ENCODE results near the gene TOB2.
"Not testable (repeated sequence)": the region's sequence is repeated elsewhere in the genome, so short reads cannot be mapped to it uniquely, and the experiment has no call there.

TOB2 gene

DNA sequence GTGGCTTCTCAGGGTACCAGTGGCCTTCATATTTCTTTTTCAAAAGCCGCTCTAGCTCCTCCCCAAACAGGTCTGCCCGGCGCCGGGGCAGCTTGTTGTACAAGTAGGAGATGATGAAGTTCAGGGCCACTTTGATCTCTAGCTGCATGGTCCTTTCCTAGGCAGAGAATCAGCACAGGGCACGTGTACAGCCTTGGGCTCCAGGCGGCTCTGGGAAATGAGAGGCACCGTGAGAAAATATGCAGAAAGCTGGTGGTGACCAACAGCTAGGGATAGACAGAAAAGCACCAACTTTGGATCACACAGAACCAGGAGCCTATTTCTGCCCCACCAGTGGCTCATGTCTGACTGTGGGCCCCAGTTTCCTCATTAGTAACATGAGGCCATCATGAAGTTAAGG is 9.4 kb downstream of the TOB2 start:
- in situ Hi-C loops (cut with HindIII; ENCODE audit: low sequenced_read_pairs): no loop called here
- H3K4me3 ChIP-seq (ENCODE audit: low read depth, low read length): no peak overlapping the region
- DNase-seq (ENCODE audit: low read depth): no peak
- TF ChIP-seq, protein P1, sequence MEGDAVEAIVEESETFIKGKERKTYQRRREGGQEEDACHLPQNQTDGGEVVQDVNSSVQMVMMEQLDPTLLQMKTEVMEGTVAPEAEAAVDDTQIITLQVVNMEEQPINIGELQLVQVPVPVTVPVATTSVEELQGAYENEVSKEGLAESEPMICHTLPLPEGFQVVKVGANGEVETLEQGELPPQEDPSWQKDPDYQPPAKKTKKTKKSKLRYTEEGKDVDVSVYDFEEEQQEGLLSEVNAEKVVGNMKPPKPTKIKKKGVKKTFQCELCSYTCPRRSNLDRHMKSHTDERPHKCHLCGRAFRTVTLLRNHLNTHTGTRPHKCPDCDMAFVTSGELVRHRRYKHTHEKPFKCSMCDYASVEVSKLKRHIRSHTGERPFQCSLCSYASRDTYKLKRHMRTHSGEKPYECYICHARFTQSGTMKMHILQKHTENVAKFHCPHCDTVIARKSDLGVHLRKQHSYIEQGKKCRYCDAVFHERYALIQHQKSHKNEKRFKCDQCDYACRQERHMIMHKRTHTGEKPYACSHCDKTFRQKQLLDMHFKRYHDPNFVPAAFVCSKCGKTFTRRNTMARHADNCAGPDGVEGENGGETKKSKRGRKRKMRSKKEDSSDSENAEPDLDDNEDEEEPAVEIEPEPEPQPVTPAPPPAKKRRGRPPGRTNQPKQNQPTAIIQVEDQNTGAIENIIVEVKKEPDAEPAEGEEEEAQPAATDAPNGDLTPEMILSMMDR (IDR thresholded peaks at IDR 0.05; ENCODE audit: low read depth, low read length, missing control alignments): no peak

DNA sequence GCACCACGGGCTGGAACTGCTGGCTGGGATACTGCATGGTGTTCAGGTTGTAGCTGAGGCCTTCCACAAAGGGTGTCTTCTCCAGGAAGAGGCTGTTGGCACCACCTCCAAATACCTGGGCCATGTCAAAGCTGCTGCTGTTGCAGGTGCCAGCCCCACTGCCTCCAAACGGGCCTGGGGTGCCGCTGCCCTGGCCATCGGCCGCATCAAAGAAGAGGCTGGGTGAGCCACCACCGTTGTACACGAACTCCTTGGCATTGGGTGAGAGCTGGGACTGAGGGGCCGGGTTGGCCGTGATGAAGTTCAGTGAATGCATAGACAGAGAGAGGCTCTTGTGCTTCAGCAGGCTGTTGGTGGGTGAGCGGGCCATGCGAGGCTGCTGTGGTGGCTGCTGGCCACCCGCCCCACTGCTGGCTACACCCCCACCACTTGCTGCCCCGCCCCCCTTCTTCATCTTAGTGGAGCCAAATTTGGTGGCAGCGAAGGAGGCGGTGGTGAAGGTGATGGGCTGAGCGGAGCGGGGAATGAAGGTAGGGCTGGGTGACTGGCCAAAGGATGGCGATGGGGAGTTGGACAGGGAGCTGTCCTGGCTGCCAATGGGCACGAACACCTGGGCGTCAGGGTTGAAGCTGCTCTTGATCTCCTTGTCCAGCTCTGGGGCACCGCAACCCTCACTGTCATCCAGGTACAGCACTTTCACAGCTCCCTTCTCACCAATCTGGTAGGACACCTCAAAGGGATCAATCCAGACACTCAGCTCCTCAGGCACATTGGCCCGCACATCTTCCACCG is 10.1 kb downstream of the TOB2 start:
- TF ChIP-seq, protein P1 (IDR thresholded peaks at IDR 0.05; ENCODE audit: low read depth, low read length, missing control alignments): no peak
- DNase-seq (ENCODE audit: low read depth): no peak
- no peak overlapping the region for H3K4me3 ChIP-seq (ENCODE audit: low read depth, low read length)
- in situ Hi-C loops (cut with HindIII; ENCODE audit: low sequenced_read_pairs): no loop called here

DNA sequence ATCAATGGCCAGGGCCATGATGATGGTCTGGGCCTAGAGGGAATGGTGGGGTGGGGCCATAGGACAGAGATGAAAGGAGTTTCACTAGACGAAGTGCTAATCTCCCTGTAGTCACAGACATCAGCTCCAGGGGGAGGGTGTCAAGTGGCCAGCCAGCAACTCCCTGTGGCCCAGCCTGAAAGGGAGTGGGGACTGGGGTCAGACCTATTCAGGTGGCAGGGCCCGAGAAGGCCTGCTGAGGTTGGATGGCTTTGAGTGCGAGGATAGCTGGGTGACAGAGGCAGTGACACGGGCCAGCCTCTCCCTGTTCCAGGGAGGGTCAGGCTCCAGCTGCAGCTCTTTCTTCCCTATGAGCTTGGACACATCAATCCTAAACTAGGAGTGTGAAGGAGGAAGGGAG is 11.0 kb downstream of the TOB2 start:
- DNase-seq (ENCODE audit: low read depth): no peak
- H3K4me3 ChIP-seq (ENCODE audit: low read depth, low read length): no peak overlapping the region
- TF ChIP-seq, protein P1 (IDR thresholded peaks at IDR 0.05; ENCODE audit: low read depth, low read length, missing control alignments): no peak
- in situ Hi-C loops (cut with HindIII; ENCODE audit: low sequenced_read_pairs): no loop called here

DNA sequence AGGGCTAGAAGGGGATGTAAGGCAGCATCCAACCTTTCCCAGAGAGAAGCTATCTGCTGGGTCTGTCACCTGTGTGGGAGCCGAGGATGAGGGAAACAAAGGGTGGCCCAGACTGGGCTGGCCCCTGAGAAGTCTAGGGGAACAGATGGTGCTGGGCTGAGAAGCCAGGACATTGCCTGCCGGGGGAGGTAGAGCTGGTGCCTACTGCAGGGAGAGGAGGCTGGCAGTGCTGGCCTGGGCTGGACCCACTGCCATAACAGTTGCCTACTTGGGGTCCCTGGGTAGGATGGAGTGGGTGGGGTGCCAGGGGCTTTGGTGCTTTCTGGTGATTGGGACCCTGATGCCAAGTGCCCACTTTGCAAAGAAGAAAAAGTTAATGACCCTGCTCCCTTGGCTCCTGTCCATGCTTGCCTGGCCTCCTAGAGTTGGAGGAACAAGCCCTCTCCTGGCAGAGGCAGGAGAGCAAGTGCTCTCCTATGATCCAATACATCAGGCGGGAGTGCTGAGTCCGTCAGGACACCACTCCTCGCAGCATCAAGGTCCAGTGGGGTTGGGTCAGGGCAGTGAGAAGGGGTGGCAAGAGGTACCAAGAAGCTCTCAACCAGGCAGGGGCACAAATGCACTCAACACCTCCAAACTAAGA is 12.1 kb downstream of the TOB2 start:
- H3K4me3 ChIP-seq (ENCODE audit: low read depth, low read length); in situ Hi-C loops (cut with HindIII; ENCODE audit: low sequenced_read_pairs); DNase-seq (ENCODE audit: low read depth): not testable (repeated sequence)

DNA sequence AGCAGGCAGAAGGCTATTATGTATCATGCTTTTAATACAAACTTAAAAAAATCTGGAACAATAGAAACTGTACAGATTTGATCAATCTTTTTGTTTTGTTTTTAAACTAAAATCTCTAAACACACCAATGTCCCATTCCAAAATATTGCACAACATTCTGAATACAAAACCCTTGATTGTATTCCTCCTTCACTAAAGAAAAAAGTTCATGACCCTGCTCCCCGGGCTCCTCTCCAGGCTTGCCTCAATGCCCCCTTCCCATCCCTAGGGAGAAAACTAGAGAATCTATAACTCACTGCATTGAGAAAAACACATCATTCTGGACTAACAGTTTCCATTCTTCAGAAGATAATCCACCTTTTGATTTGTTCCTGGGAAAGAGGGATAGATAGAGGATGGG is 13.1 kb downstream of the TOB2 start:
- in situ Hi-C loops (cut with HindIII; ENCODE audit: low sequenced_read_pairs); DNase-seq (ENCODE audit: low read depth): not testable (repeated sequence)

DNA sequence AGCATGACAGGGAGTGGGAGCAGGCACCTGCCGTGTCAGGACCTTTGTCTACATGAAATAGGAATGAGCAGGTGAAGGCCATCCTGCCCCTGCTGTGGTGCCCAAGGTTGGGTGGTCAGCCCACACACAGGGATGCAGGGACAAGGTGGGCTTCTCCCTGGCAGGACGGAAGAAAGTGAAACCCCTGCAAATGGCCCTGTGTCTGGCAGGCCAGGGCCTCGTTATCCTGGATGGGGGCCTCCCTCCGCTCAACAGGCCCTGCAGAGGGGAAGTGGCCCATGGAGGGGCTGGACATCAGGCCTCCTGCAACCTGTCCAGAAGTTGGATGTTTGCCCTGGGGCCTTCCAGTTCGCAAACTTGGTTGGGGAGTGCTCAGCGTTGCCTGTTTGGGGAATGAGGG is 14.9 kb downstream of the TOB2 start:
- TF ChIP-seq, protein P1 (IDR thresholded peaks at IDR 0.05; ENCODE audit: low read depth, low read length, missing control alignments): no peak

More for the DNA sequence above, 13.1 kb downstream of the TOB2 start:
- not testable (repeated sequence) for H3K4me3 ChIP-seq (ENCODE audit: low read depth, low read length)

DNA sequence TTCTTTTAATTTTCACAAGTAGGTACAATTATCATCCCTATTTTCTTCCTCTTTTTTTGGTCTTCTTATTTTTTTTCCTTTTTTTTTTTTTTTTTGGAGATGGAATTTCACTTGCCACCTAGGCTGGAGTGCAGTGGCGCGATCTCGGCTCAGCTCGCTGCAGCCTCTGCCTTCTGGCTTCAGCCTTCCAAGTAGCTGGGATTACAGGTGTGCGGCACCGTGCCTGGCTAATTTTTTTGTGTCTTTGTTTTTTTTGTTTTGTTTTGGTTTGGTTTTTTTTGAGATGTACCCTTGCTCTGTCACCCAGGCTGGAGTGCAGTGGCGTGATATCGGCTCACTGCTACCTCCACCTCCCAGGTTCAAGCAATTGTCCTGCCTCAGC is 16.7 kb downstream of the TOB2 start:
- TF ChIP-seq, protein P1 (IDR thresholded peaks at IDR 0.05; ENCODE audit: low read depth, low read length, missing control alignments): no peak
- in situ Hi-C loops (cut with HindIII; ENCODE audit: low sequenced_read_pairs): no loop called here
- H3K4me3 ChIP-seq (ENCODE audit: low read depth, low read length): no peak overlapping the region
- DNase-seq (ENCODE audit: low read depth): no peak

More for the DNA sequence above, 14.9 kb downstream of the TOB2 start:
- H3K4me3 ChIP-seq (ENCODE audit: low read depth, low read length): no peak overlapping the region
- DNase-seq (ENCODE audit: low read depth): no peak
- in situ Hi-C loops (cut with HindIII; ENCODE audit: low sequenced_read_pairs): no loop called here

All from astrocyte of the cerebellum (primary cell).